HepG2 (cell line): ENCODE data around the gene XIST. TPM values are rescaled to one million over a fixed set of nuclear protein-coding genes. Genes with fewer than 3 reads are reported as not detected.

Experiments used
- ATAC-seq: fragments of 200-7000 bp; cut with Tn5 transposase; 3 replicates; pipeline ENCODE4 v1.9.1; 2020; ENCODE audit warnings: mild to moderate bottlenecking, moderate library complexity
- BruUV-seq: library from RNA; stranded (reverse); fragments of 400-500 nt; replicated peaks from 2 replicates; lab custom pipeline; 2021; lab: Mats Ljungman, UMichigan
- CTCF ChIA-PET: fragments of 300-600 bp; formaldehyde crosslinking; extraction: SDS; loops from one replicate; lab custom pipeline; 2021; ENCODE audit warnings: low total read pairs, inconsistent platforms, low intra/inter-chr PET ratio; lab: Yijun Ruan, JAX
- POLR2A ChIA-PET: fragments of 350-600 bp; sonication (Branson Sonifier 250); formaldehyde crosslinking; loops from one replicate; lab custom pipeline; 2020; ENCODE audit warnings: antibody characterized with exemption, inconsistent platforms; lab: Yijun Ruan, JAX
- DNase-seq: peaks from one replicate; pipeline ENCODE4 v3.0.0-alpha.2; 2015; ENCODE audit warnings: low spot score
- FAIRE-seq: peaks from 3 replicates; lab custom pipeline; 2011; peaks lifted over from hg19 to GRCh38; lab: Jason Lieb, UNC
- H2AFZ ChIP-seq: one replicate; pipeline ENCODE4 v1.6.1; 2011; ENCODE audit warnings: low read length, inconsistent platforms
- H3K27ac ChIP-seq: fragments of 300-600 bp; 3 replicates; pipeline ENCODE4 v1.8.0; 2011; ENCODE audit warnings: mixed run types, mild to moderate bottlenecking, mixed read lengths, low read length, inconsistent platforms; ENCODE audit not compliant: insufficient read depth; ENCODE audit errors: extremely low read length
- H3K27me3 ChIP-seq, 2 experiments: fragments of 200-600 bp in 1 of 2; 2 replicates in 1 of 2; 3 replicates in 1 of 2; pipeline versions ENCODE4 v1.6.0 to v1.8.0; 2011; ENCODE audit warnings: low read length in 2 of 2, mild to moderate bottlenecking in 2 of 2, moderate library complexity in 2 of 2, inconsistent platforms in 1 of 2; ENCODE audit not compliant: insufficient read depth in 2 of 2, control insufficient read depth in 1 of 2
- H3K36me3 ChIP-seq, 2 experiments: fragments of 200-600 bp in 1 of 2; replicated peaks in 1 of 2; 2 replicates in 1 of 2; 3 replicates in 1 of 2; pipeline versions ENCODE4 v1.5.1 to v1.8.0; 2011; ENCODE audit warnings: low read length in 2 of 2, inconsistent platforms in 1 of 2; ENCODE audit not compliant: insufficient read depth in 2 of 2, control insufficient read depth in 1 of 2
- H3K4me1 ChIP-seq: 2 replicates; pipeline ENCODE4 v1.5.1; 2012; ENCODE audit warnings: low read length, inconsistent platforms; ENCODE audit not compliant: insufficient read depth
- H3K4me2 ChIP-seq: 2 replicates; pipeline ENCODE4 v1.6.0; 2011; ENCODE audit warnings: low read depth, low read length, inconsistent platforms
- H3K4me3 ChIP-seq, 3 experiments: fragments of 200-600 bp in 1 of 3; sonication (generic), shearing (Covaris generic) in 1 of 3; replicated peaks in 1 of 3; 2 replicates each; pipeline ENCODE4 v1.5.1; 2011 to 2016; ENCODE audit warnings: low read length in 3 of 3, inconsistent platforms in 2 of 3, low read depth in 2 of 3, mild to moderate bottlenecking in 2 of 3, control low read depth in 1 of 3, mixed read lengths in 1 of 3; ENCODE audit not compliant: insufficient read depth in 1 of 3
- H3K79me2 ChIP-seq: one replicate; pipeline ENCODE4 v1.6.1; 2011; ENCODE audit warnings: low read length, inconsistent platforms; ENCODE audit not compliant: insufficient read depth
- H3K9ac ChIP-seq: 2 replicates; pipeline ENCODE4 v1.6.0; 2011; ENCODE audit warnings: mild to moderate bottlenecking, low read depth, low read length, inconsistent platforms; ENCODE audit not compliant: insufficient read depth
- H3K9me3 ChIP-seq: 2 replicates; pipeline ENCODE4 v1.5.1; 2012; ENCODE audit warnings: mild to moderate bottlenecking, low read length
- H4K20me1 ChIP-seq: 2 replicates; pipeline ENCODE4 v1.6.0; 2011; ENCODE audit warnings: inconsistent platforms, mild to moderate bottlenecking, low read length, moderate library complexity; ENCODE audit not compliant: insufficient read depth
- HDAC1 ChIP-seq: sonication (generic); formaldehyde crosslinking; IDR thresholded peaks from 2 replicates; pipeline ENCODE4 v1.5.1; 2020; ENCODE audit warnings: mild to moderate bottlenecking, missing genetic modification reagents
- KMT2B ChIP-seq: IDR thresholded peaks from 2 replicates; pipeline ENCODE4 v1.6.1; 2016; ENCODE audit warnings: missing genetic modification reagents, missing compliant biosample characterization
- MIER3 ChIP-seq: IDR thresholded peaks from 2 replicates; pipeline ENCODE4 v1.6.1; 2016; ENCODE audit warnings: missing compliant biosample characterization, borderline replicate concordance
- NR3C1 ChIP-seq: sonication (generic); formaldehyde crosslinking; IDR thresholded peaks from 2 replicates; pipeline ENCODE4 v1.4.0; 2020; ENCODE audit warnings: missing genetic modification reagents
- PAF1 ChIP-seq: IDR thresholded peaks from 2 replicates; pipeline ENCODE4 v1.6.1; 2016; ENCODE audit warnings: missing genetic modification reagents, missing compliant biosample characterization
- RBFOX2 ChIP-seq: fragments of 200-400 bp; formaldehyde crosslinking; IDR thresholded peaks from 2 replicates; pipeline ENCODE4 v1.6.1; 2017; ENCODE audit warnings: low read depth, mild to moderate bottlenecking, low read length
- SNAPC2 ChIP-seq: sonication (generic); formaldehyde crosslinking; IDR thresholded peaks from 2 replicates; pipeline ENCODE4 v1.8.1; 2022; ENCODE audit warnings: mild to moderate bottlenecking, missing genetic modification reagents
- SP4 ChIP-seq: sonication (generic); formaldehyde crosslinking; IDR thresholded peaks from 2 replicates; pipeline ENCODE4 v1.8.1; 2023; ENCODE audit warnings: mild to moderate bottlenecking, missing genetic modification reagents
- ZNF264 ChIP-seq: sonication (generic); formaldehyde crosslinking; IDR thresholded peaks from 2 replicates; pipeline ENCODE4 v1.4.0; 2020; ENCODE audit warnings: missing genetic modification reagents
- ZNF329 ChIP-seq: sonication (generic); formaldehyde crosslinking; IDR thresholded peaks from 2 replicates; pipeline ENCODE4 v1.9.0; 2021; ENCODE audit warnings: low read depth, mild to moderate bottlenecking, missing genetic modification reagents
- WGBS: methylation state at CpG from one replicate; pipeline ENCODE4 v1.1.6; 2017; ENCODE audit warnings: low lambda C conversion rate; 5-methylcytosine and 5-hydroxymethylcytosine counted together
- in situ Hi-C: cut with HindIII; loops from 2 replicates; pipeline ENCODE4 v1.10.0; 2017; ENCODE audit warnings: low pct_unique_long_range_greater_than_20kb; ENCODE audit not compliant: extremely low pct_ligation_motif_present
- intact Hi-C: fragments of 100-400 bp; cut with micrococcal nuclease; formaldehyde crosslinking; loops from one replicate; pipeline ENCODE4 v1.10.0; 2022; ENCODE audit not compliant: unreplicated experiment
- polyA plus RNA-seq, 8 experiments: library from polyadenylated mRNA; depleted of rRNA in 3 of 8; stranded (reverse) in 7 of 8; unstranded in 1 of 8; fragments of >200 nt; fragmentation: Illumina TruSeq in 4 of 8; extraction: Trizol in 4 of 8; gene quantifications; 2 replicates each; pipeline versions ENCODE4 v1.2.1 to v1.2.3, GENCODE V29; 2011 to 2016; ENCODE audit warnings: low read depth in 4 of 8, missing spikeins in 1 of 8, mixed read lengths in 1 of 8; ENCODE audit not compliant: insufficient read depth in 1 of 8
- total RNA-seq, 5 experiments: library from RNA; depleted of rRNA; stranded (reverse); fragments of >200 nt; fragmentation: Illumina TruSeq; extraction: Trizol; gene quantifications; 2 replicates each; pipeline ENCODE4 v1.2.3, GENCODE V29; 2016; ENCODE audit warnings: low read depth in 1 of 5
- TF ChIP-seq, protein P1 (sequence below): IDR thresholded peaks from 2 replicates; pipeline ENCODE4 v1.6.1; 2016; ENCODE audit warnings: low read depth
- TF ChIP-seq, protein P2 (sequence below): IDR thresholded peaks from 2 replicates; pipeline ENCODE4 v1.6.1; 2016; ENCODE audit warnings: control low read depth
- TF ChIP-seq, protein P3 (sequence below): fragments of 450-650 bp; IDR thresholded peaks from 2 replicates; pipeline ENCODE4 v1.6.1; 2016
- TF ChIP-seq, protein P4 (sequence below): sonication (generic); formaldehyde crosslinking; IDR thresholded peaks from 2 replicates; pipeline ENCODE4 v1.8.0; 2022; ENCODE audit warnings: mild to moderate bottlenecking, missing genetic modification reagents, moderate library complexity

The XIST gene
- total and polyA plus RNA-seq, 2 of the 13 experiments (the other 11 are each of a cell fraction or from before 2014, with no cell fraction given), result 0.02 to 0.26 TPM

DNA sequence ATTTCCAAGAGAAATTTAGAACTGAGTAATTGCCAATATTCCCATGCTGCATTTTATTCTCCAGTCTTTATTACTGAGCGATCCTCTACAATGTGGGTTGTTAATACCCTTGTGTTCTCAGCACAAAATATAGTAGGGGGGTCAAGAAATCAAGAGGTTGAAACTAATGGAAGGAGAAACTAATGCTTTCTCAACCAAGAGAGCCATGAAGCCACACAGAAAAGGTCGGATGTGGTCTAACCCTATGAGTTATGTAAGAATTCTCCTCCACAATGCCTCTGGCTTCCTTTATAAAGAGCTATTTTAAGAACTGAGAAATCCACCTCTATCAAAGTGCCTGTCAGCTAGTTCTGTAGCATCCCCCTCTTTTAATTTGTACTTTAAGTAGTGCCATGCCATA, 21.0 kb downstream of the XIST start (continued):
- TF ChIP-seq NR3C1 (CRISPR knock-in tag) (no peak), SNAPC2 (CRISPR knock-in tag) (no peak), KMT2B (CRISPR knock-in tag) (no peak), ZNF264 (CRISPR knock-in tag) (no peak)
- TF ChIP-seq, protein P1, sequence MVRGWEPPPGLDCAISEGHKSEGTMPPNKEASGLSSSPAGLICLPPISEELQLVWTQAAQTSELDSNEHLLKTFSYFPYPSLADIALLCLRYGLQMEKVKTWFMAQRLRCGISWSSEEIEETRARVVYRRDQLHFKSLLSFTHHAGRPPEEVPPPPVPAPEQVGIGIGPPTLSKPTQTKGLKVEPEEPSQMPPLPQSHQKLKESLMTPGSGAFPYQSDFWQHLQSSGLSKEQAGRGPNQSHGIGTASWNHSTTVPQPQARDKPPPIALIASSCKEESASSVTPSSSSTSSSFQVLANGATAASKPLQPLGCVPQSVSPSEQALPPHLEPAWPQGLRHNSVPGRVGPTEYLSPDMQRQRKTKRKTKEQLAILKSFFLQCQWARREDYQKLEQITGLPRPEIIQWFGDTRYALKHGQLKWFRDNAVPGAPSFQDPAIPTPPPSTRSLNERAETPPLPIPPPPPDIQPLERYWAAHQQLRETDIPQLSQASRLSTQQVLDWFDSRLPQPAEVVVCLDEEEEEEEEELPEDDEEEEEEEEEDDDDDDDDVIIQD, result no peak
- TF ChIP-seq, protein P2, sequence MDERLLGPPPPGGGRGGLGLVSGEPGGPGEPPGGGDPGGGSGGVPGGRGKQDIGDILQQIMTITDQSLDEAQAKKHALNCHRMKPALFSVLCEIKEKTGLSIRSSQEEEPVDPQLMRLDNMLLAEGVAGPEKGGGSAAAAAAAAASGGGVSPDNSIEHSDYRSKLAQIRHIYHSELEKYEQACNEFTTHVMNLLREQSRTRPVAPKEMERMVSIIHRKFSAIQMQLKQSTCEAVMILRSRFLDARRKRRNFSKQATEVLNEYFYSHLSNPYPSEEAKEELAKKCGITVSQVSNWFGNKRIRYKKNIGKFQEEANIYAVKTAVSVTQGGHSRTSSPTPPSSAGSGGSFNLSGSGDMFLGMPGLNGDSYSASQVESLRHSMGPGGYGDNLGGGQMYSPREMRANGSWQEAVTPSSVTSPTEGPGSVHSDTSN (CRISPR knock-in tag), result no peak

DNA sequence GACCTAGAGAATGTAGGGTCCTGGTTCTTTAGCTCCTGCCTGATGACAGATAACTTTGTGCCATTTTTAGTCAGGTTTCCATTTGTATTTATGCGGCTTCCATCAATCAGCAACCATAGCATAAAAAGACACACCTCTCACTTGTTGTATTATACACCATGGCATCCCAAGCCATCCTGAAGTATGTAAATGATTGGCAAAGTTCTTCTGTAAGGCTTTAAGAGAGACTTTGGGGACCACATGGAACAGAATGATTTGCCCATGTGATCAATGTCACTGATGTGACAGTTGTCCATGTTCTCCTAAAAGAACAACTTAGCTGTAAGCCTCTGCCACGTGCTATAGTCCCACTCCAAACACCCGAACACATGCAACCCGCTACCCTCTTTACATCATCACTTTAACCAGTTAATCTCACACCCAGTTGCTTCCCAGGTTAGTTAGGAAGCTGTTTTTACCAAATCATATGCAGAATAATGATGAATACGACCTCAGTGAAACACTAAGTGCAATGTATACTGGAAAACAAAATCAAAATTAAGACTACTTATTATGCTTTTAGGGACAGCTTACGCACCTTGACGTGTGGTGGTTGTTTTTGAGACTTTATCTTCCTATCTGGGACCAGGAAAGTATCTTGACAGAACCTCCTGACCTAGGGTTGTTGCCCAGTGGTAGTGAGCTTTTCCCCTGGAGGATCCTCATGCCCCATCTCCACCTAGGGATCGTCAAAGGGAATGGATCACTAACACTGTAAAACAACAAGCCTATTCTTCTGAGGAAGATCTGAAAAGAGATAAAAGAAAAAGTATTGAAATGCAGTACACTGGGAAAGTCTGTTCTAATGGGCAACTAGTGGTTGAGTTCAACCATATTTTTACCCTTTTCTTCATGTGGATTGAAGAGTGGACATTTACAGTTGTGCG, 21.8 kb downstream of the XIST start:
- H4K20me1 ChIP-seq, result no peaks in the 10 kb centered on the region
- POLR2A ChIA-PET, result no interaction called here
- H3K4me1 ChIP-seq, result no peaks in the 10 kb centered on the region
- no peak overlapping the region for H3K27ac ChIP-seq
- WGBS, result 23% methylated on average over 9 of the region's 9 CpGs
- H3K79me2 ChIP-seq, result no peaks in the 10 kb centered on the region
- H2AFZ ChIP-seq, result no peak overlapping the region
- TF ChIP-seq ZNF329 (no peak), HDAC1 (no peak), PAF1 (CRISPR knock-in tag) (no peak), SP4 (CRISPR knock-in tag) (no peak), RBFOX2 (no peak), MIER3 (CRISPR knock-in tag) (no peak)
- TF ChIP-seq, protein P3, sequence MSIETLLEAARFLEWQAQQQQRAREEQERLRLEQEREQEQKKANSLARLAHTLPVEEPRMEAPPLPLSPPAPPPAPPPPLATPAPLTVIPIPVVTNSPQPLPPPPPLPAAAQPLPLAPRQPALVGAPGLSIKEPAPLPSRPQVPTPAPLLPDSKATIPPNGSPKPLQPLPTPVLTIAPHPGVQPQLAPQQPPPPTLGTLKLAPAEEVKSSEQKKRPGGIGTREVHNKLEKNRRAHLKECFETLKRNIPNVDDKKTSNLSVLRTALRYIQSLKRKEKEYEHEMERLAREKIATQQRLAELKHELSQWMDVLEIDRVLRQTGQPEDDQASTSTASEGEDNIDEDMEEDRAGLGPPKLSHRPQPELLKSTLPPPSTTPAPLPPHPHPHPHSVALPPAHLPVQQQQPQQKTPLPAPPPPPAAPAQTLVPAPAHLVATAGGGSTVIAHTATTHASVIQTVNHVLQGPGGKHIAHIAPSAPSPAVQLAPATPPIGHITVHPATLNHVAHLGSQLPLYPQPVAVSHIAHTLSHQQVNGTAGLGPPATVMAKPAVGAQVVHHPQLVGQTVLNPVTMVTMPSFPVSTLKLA, result peak; percentile 84
- TF ChIP-seq, protein P4, sequence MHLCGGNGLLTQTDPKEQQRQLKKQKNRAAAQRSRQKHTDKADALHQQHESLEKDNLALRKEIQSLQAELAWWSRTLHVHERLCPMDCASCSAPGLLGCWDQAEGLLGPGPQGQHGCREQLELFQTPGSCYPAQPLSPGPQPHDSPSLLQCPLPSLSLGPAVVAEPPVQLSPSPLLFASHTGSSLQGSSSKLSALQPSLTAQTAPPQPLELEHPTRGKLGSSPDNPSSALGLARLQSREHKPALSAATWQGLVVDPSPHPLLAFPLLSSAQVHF (CRISPR knock-in tag), result no peak
- in situ Hi-C loops (no loop called here), intact Hi-C loops (no loop called here)
- FAIRE-seq (no peak), ATAC-seq (no peak), DNase-seq (no peak)
- H3K9me3 ChIP-seq, result no peaks in the 10 kb centered on the region
- no TSS peak for BruUV-seq
- no peak overlapping the region for H3K4me3 ChIP-seq
- H3K36me3 ChIP-seq, result no peaks in the 10 kb centered on the region
- no peak overlapping the region for H3K4me2 ChIP-seq
- H3K9ac ChIP-seq, result no peak overlapping the region
- H3K27me3 ChIP-seq, result no peaks in the 10 kb centered on the region
- CTCF ChIA-PET, result no interaction called here
